Measurements from ENCODE around the gene MFAP4.

DNA sequence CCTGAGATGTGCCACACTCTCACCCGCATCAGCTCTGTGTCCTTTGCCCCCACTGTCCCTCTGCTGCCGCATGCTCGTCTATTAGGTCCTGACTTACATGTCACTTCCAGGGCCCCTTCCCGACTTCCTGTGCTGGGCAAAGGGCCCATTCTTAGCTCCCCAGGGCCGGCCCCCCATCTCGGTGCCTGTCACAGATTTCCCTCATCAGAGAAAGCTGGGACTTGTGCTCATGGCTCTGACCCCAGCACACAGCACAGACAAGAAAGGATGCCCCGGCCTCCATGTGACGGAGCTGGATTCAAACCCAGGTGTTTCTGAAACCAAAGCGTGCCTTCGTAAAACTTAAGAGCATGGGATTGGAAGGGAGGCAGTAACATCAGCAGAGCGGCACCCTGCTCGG lies 14.6 kb downstream of the MFAP4 start:
- TF ChIP-seq EZH2 (IDR thresholded peaks at IDR 0.05) (no peak), POLR2AphosphoS5 (IDR thresholded peaks at IDR 0.05; ENCODE audit: borderline replicate concordance, low read depth, low read length) (no peak), FOXP2 (optimal IDR thresholded peaks at IDR 0.05; ENCODE audit: control extremely low read depth, extremely low read length, insufficient read depth) (no peak)
